Prostate gland (tissue), 2 donors: ENCODE measurements around the gene EPM2AIP1.

Experiments
- CTCF ChIP-seq, 4 experiments: fragments of 200-600 bp in 2 of 4; fragments of 450-650 bp in 2 of 4; sonication (generic) in 2 of 4; IDR thresholded peaks; 1 replicate in 3 of 4; 2 replicates in 1 of 4; pipeline ENCODE4 v1.5.1; 2016 to 2019; ENCODE audit warnings: antibody characterized with exemption in 4 of 4, mild to moderate bottlenecking in 2 of 4, moderate library complexity in 2 of 4
- POLR2AphosphoS5 ChIP-seq: sonication (generic); formaldehyde crosslinking; IDR thresholded peaks from one replicate; pipeline ENCODE4 v1.6.1; 2017; ENCODE audit warnings: antibody characterized with exemption

GRCh38 chr3:36973139-36973538, 19.8 kb downstream of the EPM2AIP1 start:
- TF ChIP-seq CTCF (IDR thresholded peaks at IDR 0.05) (no peak), POLR2AphosphoS5 (no peak)
